Trophoblast cell (in vitro differentiated cells and primary cell): Measurements from ENCODE around the gene SULF2.

Experiments
- DNase-seq, 2 donors: peaks; one replicate each; pipeline ENCODE4 v3.0.0-alpha.2; 2016
- H2AFZ ChIP-seq: 2 replicates; pipeline ENCODE4 v1.6.1; 2013; ENCODE audit warnings: low read length, moderate library complexity, mild to moderate bottlenecking; ENCODE audit not compliant: insufficient read depth, poor library complexity
- H2AK5ac ChIP-seq: 2 replicates; pipeline ENCODE4 v1.6.1; 2013; ENCODE audit warnings: mild to moderate bottlenecking, low read length
- H2BK120ac ChIP-seq: 2 replicates; pipeline ENCODE4 v1.6.1; 2013; ENCODE audit warnings: low read length, mild to moderate bottlenecking, moderate library complexity; ENCODE audit not compliant: insufficient read depth, poor library complexity
- H2BK12ac ChIP-seq: 2 replicates; pipeline ENCODE4 v1.6.1; 2013; ENCODE audit warnings: mild to moderate bottlenecking, low read length, moderate library complexity
- H2BK5ac ChIP-seq: 2 replicates; pipeline ENCODE4 v1.6.1; 2013; ENCODE audit warnings: low read length, low read depth, moderate library complexity, mild to moderate bottlenecking; ENCODE audit not compliant: poor library complexity
- H3K14ac ChIP-seq: 2 replicates; pipeline ENCODE4 v1.6.1; 2013; ENCODE audit warnings: mild to moderate bottlenecking, low read length
- H3K18ac ChIP-seq: 2 replicates; pipeline ENCODE4 v1.6.1; 2013; ENCODE audit warnings: mild to moderate bottlenecking, low read length
- H3K23ac ChIP-seq: 2 replicates; pipeline ENCODE4 v1.6.1; 2013; ENCODE audit warnings: low read length
- H3K27ac ChIP-seq: 2 replicates; pipeline ENCODE4 v1.5.1; 2013; ENCODE audit warnings: low read depth, mild to moderate bottlenecking, inconsistent platforms, low read length, moderate library complexity
- H3K27me3 ChIP-seq: 2 replicates; pipeline ENCODE4 v1.6.1; 2013; ENCODE audit warnings: inconsistent platforms, mild to moderate bottlenecking, low read length, moderate library complexity; ENCODE audit not compliant: insufficient read depth
- H3K36me3 ChIP-seq, 2 experiments: 1 replicate in 1 of 2; 2 replicates in 1 of 2; pipeline ENCODE4 v1.6.1; 2013; ENCODE audit warnings: low read length in 2 of 2, mild to moderate bottlenecking in 2 of 2, moderate library complexity in 1 of 2; ENCODE audit not compliant: insufficient read depth in 2 of 2, control insufficient read depth in 1 of 2
- H3K4ac ChIP-seq: 2 replicates; pipeline ENCODE4 v1.6.1; 2013; ENCODE audit warnings: low read depth, mild to moderate bottlenecking, low read length, moderate library complexity
- H3K4me1 ChIP-seq, 2 experiments: 1 replicate in 1 of 2; 2 replicates in 1 of 2; pipeline ENCODE4 v1.6.1; 2013; ENCODE audit warnings: low read length in 2 of 2, mild to moderate bottlenecking in 2 of 2, moderate library complexity in 1 of 2; ENCODE audit not compliant: insufficient read depth in 2 of 2, control insufficient read depth in 1 of 2
- H3K4me2 ChIP-seq: 2 replicates; pipeline ENCODE4 v1.6.1; 2013; ENCODE audit warnings: inconsistent platforms, mild to moderate bottlenecking, low read length, moderate library complexity
- H3K4me3 ChIP-seq: 2 replicates; pipeline ENCODE4 v1.5.1; 2013; ENCODE audit warnings: mild to moderate bottlenecking, low read depth, low read length, inconsistent platforms
- H3K79me1 ChIP-seq: one replicate; pipeline ENCODE4 v1.6.1; 2013; ENCODE audit warnings: low read length
- H3K79me2 ChIP-seq: 2 replicates; pipeline ENCODE4 v1.6.1; 2013; ENCODE audit warnings: low read length, mild to moderate bottlenecking; ENCODE audit not compliant: control insufficient read depth, insufficient read depth, poor library complexity
- H3K9ac ChIP-seq: 2 replicates; pipeline ENCODE4 v1.6.1; 2013; ENCODE audit warnings: mild to moderate bottlenecking, low read length
- H3K9me3 ChIP-seq: 2 replicates; pipeline ENCODE4 v1.6.1; 2013; ENCODE audit warnings: low read depth, mild to moderate bottlenecking, control low read depth, inconsistent platforms, low read length; ENCODE audit not compliant: insufficient read depth
- H4K12ac ChIP-seq: 2 replicates; pipeline ENCODE4 v1.6.1; 2013; ENCODE audit warnings: low read depth, mild to moderate bottlenecking, low read length, moderate library complexity
- H4K8ac ChIP-seq: 2 replicates; pipeline ENCODE4 v1.6.1; 2013; ENCODE audit warnings: low read depth, mild to moderate bottlenecking, low read length, moderate library complexity
- H4K91ac ChIP-seq: one replicate; pipeline ENCODE4 v1.6.1; 2013; ENCODE audit warnings: low read depth, mild to moderate bottlenecking, low read length, moderate library complexity
- WGBS: extraction: QIAGEN DNeasy Blood & Tissue Kit; methylation state at CpG from one replicate; pipeline ENCODE4 v1.1.7; 2013; ENCODE audit warnings: missing lambda C conversion rate; ENCODE audit not compliant: insufficient read length, insufficient coverage; ENCODE audit errors: extremely low coverage; 5-methylcytosine and 5-hydroxymethylcytosine counted together

The SULF2 gene

GRCh38 chr20:47775039-47775438 is 10.2 kb downstream of the SULF2 start:
- no peak overlapping the region for H3K4ac ChIP-seq
- H3K4me2 ChIP-seq, result no peak overlapping the region
- peaks cover 0 to 2% of the 10 kb centered on the region in 2 experiments for H3K4me1 ChIP-seq
- H3K79me1 ChIP-seq, result no peaks in the 10 kb centered on the region
- no peak overlapping the region for H3K18ac ChIP-seq
- H3K14ac ChIP-seq, result no peak overlapping the region
- no peak overlapping the region for H4K12ac ChIP-seq
- no peak overlapping the region for H2AK5ac ChIP-seq
- H3K27me3 ChIP-seq, result no peaks in the 10 kb centered on the region
- no peaks in the 10 kb centered on the region for H3K79me2 ChIP-seq
- no peak overlapping the region for H2BK120ac ChIP-seq
- WGBS, result no CpG with 5 or more reads among the region's 5 CpGs
- no peak for DNase-seq
- H2BK5ac ChIP-seq, result no peak overlapping the region
- no peak overlapping the region for H3K4me3 ChIP-seq
- H3K9me3 ChIP-seq, result peaks cover 9% of the 10 kb centered on the region
- no peak overlapping the region for H3K23ac ChIP-seq
- no peak overlapping the region for H4K91ac ChIP-seq
- no peak overlapping the region for H4K8ac ChIP-seq
- no peak overlapping the region for H2AFZ ChIP-seq
- no peak overlapping the region for H2BK12ac ChIP-seq
- no peak overlapping the region for H3K9ac ChIP-seq
- no peaks in the 10 kb centered on the region for H3K36me3 ChIP-seq
- no peak overlapping the region for H3K27ac ChIP-seq

DNA sequence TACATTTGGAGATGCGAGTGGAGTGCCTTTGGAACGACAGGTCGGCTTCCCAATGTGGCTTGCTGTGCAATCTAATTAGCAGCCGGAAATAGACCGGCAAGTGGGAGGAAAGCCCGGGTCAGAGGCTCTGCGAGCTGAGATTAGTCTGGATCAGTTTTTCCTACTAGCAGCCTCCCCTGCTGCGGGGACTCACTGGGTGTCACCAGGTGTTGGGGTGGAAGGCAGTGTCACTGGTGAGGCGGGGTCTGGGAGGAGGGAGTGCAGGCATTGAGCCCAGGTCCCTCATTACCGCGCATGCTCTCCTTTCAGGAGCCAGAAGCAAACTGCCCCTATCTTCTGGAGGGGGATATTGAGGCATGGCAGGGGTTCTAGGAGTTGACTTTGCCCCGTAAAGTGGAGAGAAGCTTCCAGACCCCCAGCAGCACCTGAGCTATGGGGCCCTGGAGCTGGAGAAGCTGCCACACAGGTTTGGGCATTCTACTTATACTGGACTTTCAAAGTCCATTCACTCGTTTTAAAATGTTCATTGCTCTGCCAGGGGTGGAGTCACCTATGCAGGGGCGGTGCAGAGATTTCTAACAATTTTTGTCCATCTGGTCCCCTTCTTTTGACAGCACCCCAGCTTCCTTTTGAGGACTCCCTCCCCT is 11.0 kb downstream of the SULF2 start:
- H3K4me2 ChIP-seq, result no peak overlapping the region
- no peak overlapping the region for H2BK5ac ChIP-seq
- no peak overlapping the region for H2BK12ac ChIP-seq
- no peak overlapping the region for H4K91ac ChIP-seq
- H3K79me2 ChIP-seq, result no peaks in the 10 kb centered on the region
- H3K4ac ChIP-seq, result no peak overlapping the region
- H3K9me3 ChIP-seq, result peaks cover 9% of the 10 kb centered on the region
- H4K8ac ChIP-seq, result no peak overlapping the region
- H3K27me3 ChIP-seq, result no peaks in the 10 kb centered on the region
- no peak overlapping the region for H2AFZ ChIP-seq
- no peaks in the 10 kb centered on the region for H3K36me3 ChIP-seq
- H3K79me1 ChIP-seq, result no peaks in the 10 kb centered on the region
- no peak overlapping the region for H2AK5ac ChIP-seq
- H3K4me1 ChIP-seq, result peaks cover 0 to 2% of the 10 kb centered on the region in 2 experiments
- no peak overlapping the region for H3K18ac ChIP-seq
- H3K4me3 ChIP-seq, result no peak overlapping the region
- no peak overlapping the region for H2BK120ac ChIP-seq
- no peak overlapping the region for H3K27ac ChIP-seq
- no peak overlapping the region for H3K23ac ChIP-seq
- H3K14ac ChIP-seq, result no peak overlapping the region
- no peak for DNase-seq
- H3K9ac ChIP-seq, result no peak overlapping the region
- no peak overlapping the region for H4K12ac ChIP-seq
- no CpG with 5 or more reads among the region's 14 CpGs for WGBS

DNA sequence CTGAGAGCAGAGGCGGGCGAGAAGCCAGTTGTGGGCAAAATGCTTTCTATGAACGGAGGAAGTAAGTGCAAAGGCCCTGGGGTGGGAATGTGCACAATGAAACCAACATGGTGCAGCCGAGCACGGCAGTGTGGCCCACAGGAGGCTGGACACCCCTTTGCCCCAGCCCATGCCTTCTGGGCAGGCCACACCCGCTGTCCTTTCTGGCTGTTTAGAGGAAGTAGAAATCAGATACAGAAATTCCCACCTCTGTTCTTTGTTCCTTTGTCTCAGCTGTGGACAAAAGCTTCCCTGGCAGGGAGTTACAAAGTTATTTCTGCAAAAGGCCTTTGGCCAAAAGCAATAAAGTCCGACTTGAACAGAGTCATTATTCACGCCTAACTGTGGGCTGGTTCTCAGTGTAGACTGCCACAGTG is 11.9 kb downstream of the SULF2 start:
- Histone ChIP-seq H3K36me3 (no peaks in the 10 kb centered on the region), H3K4me2 (no peak overlapping the region), H3K9ac (no peak overlapping the region), H2BK120ac (no peak overlapping the region), H4K8ac (no peak overlapping the region), H4K12ac (no peak overlapping the region), H3K79me1 (no peaks in the 10 kb centered on the region), H2AK5ac (no peak overlapping the region), H4K91ac (no peak overlapping the region), H3K23ac (no peak overlapping the region), H2BK12ac (no peak overlapping the region), H3K14ac (no peak overlapping the region), H3K18ac (no peak overlapping the region), H2AFZ (no peak overlapping the region), H3K79me2 (no peaks in the 10 kb centered on the region), H3K27me3 (no peaks in the 10 kb centered on the region), H3K4me3 (no peak overlapping the region), H3K9me3 (peaks cover 9% of the 10 kb centered on the region), H3K27ac (no peak overlapping the region), H3K4ac (no peak overlapping the region), H2BK5ac (no peak overlapping the region), H3K4me1 (peaks cover 0 to 2% of the 10 kb centered on the region in 2 experiments)
- WGBS, result no CpG with 5 or more reads among the region's 8 CpGs
- no peak for DNase-seq

DNA sequence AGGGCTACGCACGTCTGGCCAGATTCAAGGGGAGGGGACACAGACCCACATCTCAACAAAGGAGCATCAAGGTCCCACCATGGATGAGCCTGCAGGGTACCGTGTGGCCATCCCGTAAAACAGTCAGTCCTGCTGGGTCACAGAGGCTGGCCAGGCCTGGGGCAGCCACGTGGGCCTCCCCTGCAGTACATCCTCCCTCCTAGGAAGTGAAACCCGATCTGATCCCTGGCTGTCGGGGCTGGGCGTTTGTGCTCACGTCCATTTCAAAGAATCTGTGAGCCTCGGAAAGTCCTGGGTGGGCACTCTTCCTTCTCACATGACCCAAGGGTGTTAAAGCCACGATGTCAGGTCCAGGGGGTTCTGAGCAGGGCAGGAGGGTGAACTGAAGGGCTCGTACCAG is 14.3 kb downstream of the SULF2 start:
- no CpG with 5 or more reads among the region's 12 CpGs for WGBS
- no peaks in the 10 kb centered on the region for H3K36me3 ChIP-seq
- H3K4me1 ChIP-seq, result peaks cover 5 to 6% of the 10 kb centered on the region in 2 experiments
- no peaks in the 10 kb centered on the region for H3K79me2 ChIP-seq
- H2AK5ac ChIP-seq, result no peak overlapping the region
- H4K12ac ChIP-seq, result no peak overlapping the region
- no peak for DNase-seq
- peaks cover 9% of the 10 kb centered on the region for H3K9me3 ChIP-seq
- H3K27me3 ChIP-seq, result no peaks in the 10 kb centered on the region
- no peak overlapping the region for H4K91ac ChIP-seq
- no peak overlapping the region for H3K4me2 ChIP-seq
- H3K4ac ChIP-seq, result no peak overlapping the region
- H3K27ac ChIP-seq, result no peak overlapping the region
- H3K4me3 ChIP-seq, result no peak overlapping the region
- no peak overlapping the region for H3K18ac ChIP-seq
- no peak overlapping the region for H2BK120ac ChIP-seq
- no peak overlapping the region for H2BK5ac ChIP-seq
- H4K8ac ChIP-seq, result no peak overlapping the region
- no peak overlapping the region for H3K23ac ChIP-seq
- no peak overlapping the region for H3K9ac ChIP-seq
- no peaks in the 10 kb centered on the region for H3K79me1 ChIP-seq
- H2BK12ac ChIP-seq, result no peak overlapping the region
- H3K14ac ChIP-seq, result no peak overlapping the region
- no peak overlapping the region for H2AFZ ChIP-seq
